ENCODE results near the gene FAM169A.

DNA sequence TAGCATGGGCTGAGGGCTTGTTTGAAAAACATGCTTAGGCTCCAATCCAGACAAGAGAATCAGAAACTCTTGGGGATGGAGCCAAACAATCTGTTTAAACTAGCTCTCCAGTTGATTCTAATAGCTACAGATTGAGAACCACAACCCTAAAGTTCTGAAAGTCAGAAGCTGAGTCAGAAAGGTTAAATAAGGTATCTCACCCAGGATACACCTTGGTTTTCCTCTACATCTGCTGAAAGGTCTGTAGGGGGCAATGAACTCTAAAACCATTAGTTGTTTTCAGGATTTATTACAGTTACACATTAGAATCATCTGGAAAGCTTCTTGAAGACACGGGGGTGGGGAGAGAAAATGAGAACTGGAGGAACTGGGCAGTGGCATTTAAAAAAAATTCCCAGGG, 104.9 kb downstream of the FAM169A start:
- TF ChIP-seq POLR2A (IDR thresholded peaks at IDR 0.05; ENCODE audit: low read depth, low read length): no peak
- TF ChIP-seq, protein P1, sequence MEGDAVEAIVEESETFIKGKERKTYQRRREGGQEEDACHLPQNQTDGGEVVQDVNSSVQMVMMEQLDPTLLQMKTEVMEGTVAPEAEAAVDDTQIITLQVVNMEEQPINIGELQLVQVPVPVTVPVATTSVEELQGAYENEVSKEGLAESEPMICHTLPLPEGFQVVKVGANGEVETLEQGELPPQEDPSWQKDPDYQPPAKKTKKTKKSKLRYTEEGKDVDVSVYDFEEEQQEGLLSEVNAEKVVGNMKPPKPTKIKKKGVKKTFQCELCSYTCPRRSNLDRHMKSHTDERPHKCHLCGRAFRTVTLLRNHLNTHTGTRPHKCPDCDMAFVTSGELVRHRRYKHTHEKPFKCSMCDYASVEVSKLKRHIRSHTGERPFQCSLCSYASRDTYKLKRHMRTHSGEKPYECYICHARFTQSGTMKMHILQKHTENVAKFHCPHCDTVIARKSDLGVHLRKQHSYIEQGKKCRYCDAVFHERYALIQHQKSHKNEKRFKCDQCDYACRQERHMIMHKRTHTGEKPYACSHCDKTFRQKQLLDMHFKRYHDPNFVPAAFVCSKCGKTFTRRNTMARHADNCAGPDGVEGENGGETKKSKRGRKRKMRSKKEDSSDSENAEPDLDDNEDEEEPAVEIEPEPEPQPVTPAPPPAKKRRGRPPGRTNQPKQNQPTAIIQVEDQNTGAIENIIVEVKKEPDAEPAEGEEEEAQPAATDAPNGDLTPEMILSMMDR (IDR thresholded peaks at IDR 0.05; ENCODE audit: extremely low read depth in 1 of 2, insufficient read depth in 1 of 2, low read depth in 1 of 2, low read length in 2 of 2): no peak
- TF ChIP-seq, protein P2, sequence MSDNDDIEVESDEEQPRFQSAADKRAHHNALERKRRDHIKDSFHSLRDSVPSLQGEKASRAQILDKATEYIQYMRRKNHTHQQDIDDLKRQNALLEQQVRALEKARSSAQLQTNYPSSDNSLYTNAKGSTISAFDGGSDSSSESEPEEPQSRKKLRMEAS (IDR thresholded peaks at IDR 0.05; ENCODE audit: insufficient read depth, insufficient read length): no peak
